ENCODE results near the gene HOXB6.

HOXB6 gene

DNA sequence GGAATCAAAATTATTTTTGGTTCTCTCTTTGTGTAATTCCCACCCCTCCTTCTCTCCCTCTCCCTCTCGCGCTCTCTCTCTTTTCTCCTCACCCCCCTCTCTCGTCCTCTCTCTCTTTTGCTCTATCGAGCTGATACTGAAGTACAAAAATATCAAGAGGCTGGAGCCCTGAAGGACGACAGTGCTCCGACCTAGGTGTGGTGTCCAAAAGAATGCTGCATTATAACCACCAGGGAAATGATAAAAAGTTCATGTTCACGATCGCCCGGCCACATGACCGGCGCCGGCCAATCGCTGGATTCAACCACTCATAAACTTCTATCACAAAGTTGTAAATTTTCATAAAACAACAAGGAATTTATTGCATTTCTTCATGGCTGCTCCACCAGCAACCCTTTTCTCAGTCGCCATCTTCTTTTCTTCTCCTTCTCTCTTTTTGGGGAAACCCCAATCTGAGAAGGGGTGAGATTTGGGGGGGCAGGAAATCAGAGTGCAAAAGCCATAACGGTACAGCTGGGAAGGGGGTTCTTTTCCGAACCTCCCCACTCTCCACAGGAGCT is at the start of gene HOXB6:
Gene HOXB6, minus strand, starts transcription at position 217 of the 560 bp plus-strand sequence. CDS start 6,836 bp downstream, outside the sequence.
- DNase-seq (ENCODE audit: low read depth, low spot score): no peak

DNA sequence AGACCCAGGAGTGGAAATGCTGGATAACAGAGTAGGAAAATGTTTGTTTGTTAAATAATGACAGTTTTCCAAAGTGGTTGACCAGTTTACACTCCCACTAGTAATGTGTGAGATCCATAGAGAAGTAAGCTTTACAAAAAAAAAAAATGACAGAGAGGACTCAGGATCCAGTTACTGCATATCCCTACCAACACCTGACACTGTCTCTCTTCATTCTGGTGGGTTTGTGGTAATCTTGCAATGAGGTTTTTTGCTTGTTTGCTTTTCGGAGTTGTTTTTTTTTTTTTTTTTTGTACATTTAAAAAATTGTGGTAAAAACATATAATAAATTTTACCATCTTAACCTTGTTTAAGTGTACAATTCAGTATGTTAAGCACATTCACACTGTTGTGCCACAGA is 45.0 kb upstream of the HOXB6 start:
- DNase-seq (ENCODE audit: low read depth, low spot score): no peak

DNA sequence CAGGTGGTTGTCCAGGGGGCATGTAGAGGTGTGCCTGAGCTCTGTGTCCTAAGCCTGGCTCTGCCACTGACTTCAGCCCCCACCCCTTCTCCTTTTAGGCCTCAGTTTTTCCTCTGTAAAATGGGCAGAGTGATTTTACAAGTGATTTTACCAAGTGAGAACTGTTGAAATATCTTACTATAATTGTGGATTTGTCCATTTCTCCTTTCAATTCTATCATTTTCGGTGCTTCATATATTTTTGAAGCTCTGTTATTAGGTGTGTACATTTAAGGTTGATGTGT is 43.1 kb upstream of the HOXB6 start:
- DNase-seq (ENCODE audit: low read depth, low spot score): no peak

DNA sequence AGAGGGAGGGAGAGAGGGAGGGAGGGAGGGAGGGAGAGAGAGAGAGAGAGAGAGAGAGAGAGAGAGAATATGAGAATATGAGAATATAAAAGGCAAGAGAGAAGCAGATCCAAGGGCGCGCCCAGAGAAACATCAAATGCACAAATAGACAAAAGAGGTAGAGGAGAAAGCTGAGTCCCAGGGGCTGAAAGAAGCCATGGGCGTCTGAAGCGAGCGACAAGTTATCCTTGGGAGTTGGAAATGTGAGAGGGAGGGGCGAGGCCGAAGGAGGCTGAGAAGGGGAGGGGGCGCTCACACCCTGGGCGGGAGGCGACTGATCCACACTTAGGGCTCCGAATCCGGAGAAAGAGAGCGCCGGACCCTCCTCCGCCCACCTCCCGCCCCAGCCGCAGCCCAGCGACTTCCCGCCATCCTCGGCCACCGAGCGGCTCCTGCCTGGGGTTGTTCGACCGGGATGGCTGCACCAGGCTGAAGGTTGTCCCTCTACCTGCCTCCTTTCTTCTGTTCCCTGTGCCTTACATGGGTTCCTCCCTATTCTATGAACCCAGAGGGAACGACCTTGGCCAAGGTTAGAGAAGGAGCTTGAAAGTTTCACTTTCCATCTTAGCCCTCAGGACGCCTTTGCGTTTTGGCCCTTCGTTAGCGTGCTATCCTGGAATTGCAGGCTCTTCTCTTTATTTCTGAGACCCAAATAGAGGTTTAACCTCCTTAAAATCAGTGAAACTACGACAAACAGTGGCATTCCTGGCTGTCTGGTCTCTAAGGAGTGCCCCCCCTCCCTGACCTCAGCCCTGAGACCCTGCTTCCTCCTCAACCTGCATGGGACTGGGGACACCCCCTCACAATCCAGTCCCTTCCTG is 42.5 kb upstream of the HOXB6 start:
- DNase-seq (ENCODE audit: low read depth, low spot score): no peak

DNA sequence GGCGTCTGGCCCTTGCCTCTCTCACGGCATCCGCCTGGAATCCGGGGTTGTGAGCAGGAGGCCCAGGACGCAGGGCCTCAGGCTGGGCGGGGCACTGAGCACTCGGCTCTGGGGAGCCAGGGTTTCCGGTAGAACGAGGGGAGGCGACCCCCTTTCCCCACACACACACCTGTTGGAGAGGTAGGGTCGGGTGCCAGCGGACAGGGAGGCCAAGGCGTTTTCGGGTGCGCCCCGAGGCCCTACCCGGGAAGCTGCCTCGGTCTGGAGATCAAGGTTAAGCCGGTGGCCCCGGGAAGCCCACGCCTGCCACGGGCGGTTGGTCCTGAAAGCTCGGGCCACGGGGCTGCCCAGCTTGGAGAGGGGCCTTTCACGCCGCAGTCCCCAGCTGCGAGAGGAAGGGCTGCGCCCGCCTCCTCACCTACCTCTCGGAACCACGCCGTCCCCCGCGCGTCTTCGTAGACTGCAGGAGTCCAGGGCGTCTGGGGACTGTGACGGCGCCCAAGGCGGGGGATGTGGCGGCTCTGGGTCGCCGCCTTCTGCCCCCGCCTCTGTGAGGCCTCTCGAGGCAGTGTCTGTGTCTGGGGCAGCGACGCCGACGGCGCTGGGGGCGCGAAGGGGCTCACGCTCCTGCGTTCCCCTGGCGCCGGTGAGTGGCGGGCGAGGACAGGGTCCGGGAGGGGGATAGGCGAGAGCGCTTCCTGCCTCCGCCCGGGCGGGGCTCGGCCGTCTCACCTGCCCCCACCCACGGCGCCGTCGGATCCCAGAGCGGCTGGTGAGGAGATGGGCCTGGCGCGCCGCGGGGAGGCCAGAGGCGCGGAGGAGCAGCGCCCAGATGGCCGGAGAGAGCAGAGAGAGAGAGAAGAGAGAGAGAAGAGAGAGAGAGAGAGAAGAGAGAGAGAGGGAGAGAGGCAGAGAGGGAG is 41.7 kb upstream of the HOXB6 start:
- no peak for DNase-seq (ENCODE audit: low read depth, low spot score)

DNA sequence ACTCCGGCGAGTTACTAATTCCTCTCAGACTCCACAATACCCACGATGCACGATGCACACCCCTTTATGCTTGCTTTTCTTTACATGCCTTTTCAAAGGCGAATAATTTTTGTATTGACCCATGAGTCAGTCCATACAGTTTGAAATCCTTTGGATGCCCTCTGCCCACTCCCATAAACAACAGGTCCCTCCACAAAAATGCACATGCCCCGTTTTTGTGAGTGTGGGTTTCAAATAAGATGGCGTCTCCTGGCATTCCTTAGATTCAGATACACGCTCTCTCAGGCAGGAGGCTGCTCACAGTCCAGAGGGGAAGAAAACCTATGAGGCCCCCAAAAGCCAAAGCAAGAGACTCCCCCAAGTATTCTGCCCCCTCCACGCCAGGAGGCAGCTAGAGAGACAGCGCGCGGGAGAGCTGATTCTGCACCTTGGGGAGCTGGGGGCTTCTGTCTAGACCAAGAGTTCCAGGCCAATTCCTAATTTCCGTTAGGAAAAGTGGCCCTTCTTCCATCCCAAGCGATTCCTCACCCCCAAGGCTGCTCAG is 40.9 kb upstream of the HOXB6 start:
- DNase-seq (ENCODE audit: low read depth, low spot score): no peak

DNA sequence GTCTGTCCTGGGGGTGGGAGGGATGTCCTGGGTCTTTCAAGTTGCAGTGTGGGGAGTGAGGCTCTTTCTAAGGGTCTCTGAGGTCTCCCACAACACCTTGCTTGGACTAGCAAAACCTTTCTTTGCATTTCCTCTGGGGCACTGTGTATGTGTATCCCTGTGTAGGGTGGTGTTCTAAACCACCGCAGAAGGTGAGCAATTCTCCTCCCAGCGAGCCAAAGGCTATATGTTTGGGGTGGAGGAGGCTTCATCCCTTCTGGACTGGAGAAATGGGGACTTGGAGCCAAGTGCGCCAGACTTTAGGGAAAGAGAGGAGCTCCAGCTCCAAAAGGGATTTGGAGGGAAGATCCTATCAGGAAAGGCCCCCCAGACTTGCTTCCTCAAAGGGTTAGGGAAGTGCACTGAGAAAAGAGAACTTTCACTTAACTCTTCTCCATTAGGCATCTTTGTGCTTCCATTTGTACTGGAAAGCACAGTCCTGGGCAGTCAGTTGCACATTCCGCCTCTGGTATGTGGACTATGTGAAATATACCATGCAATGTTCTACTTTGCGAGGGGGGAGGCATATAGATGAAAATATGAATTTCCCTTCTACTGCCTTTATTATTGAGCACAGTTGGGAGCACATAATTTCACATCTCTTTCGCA is 40.2 kb upstream of the HOXB6 start:
- no peak for DNase-seq (ENCODE audit: low read depth, low spot score)

DNA sequence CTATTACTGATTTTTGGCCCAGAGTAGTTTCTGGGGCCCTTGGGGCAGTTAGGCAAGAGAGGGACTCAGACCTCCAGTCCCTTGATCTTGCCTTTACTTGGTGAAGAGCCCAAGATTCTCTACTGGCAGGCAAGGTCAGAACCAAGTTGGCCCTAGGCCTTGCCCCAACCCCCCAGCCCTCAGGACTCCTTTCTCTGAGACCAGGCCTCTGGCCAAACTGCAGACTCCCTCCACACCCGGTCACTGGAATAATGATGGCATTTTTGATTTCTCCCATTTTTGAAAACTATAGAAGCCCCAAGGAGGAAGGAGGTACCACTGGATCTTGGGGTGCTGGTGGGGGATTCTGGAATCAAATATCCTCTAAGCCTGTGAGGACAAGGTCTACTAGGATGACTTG is 39.4 kb upstream of the HOXB6 start:
- no peak for DNase-seq (ENCODE audit: low read depth, low spot score)

DNA sequence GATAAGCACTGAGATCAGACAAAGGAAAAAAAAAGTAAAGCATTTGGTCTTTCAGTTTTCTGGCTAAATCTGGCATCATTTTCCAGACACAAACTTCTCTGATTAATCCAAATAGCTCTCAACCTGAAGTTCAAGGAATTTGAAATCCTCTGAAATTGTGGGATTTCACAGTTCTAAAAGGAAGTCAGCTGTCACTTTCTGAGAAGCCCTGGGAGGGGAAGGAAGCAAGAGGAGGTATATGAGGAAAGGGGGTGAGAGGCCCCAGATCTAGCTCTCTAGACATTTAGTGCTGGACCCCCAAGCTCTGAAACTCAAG is 38.9 kb upstream of the HOXB6 start:
- no peak for DNase-seq (ENCODE audit: low read depth, low spot score)

DNA sequence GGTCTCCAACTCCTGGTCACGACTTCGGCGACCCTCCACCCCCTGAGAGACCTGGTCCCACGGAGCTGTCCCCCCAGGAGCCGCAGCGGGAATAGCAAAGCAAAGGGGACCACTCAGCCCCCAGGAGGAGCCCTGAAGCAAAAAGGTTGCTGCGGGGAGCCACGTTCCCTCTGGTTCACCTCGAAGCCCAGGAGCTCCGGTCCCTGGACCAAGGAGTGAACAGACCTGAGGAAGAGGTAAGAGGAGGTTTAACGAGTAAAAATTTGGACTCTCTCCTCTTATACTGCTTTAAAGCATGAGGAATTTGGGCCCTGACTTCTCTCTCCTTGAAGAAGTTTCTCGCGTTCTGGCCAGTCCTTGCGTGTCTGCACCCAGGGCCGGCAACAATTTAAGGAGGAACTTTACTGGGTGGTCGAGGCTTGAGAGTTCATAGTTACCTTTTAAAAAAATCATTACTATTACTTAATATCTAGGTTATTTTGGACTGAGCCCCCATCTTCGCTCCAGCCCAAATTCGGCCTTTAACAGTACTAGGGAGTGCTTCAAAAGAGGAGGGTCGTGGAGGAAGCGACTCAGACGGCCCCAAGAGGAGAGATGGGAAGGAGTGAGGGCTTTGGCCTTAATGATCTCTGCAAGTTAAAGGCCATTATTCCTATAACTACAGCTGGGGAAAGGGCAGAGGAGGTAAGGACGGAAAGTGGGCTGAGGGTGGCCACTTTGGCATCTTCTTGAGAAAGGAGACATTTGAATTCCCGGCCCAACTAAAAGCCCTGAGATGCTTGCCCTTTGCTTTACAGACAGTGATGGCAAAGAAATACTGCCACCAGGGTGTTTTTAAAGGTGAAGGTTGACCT is 38.3 kb upstream of the HOXB6 start:
- DNase-seq (ENCODE audit: low read depth, low spot score): no peak

DNA sequence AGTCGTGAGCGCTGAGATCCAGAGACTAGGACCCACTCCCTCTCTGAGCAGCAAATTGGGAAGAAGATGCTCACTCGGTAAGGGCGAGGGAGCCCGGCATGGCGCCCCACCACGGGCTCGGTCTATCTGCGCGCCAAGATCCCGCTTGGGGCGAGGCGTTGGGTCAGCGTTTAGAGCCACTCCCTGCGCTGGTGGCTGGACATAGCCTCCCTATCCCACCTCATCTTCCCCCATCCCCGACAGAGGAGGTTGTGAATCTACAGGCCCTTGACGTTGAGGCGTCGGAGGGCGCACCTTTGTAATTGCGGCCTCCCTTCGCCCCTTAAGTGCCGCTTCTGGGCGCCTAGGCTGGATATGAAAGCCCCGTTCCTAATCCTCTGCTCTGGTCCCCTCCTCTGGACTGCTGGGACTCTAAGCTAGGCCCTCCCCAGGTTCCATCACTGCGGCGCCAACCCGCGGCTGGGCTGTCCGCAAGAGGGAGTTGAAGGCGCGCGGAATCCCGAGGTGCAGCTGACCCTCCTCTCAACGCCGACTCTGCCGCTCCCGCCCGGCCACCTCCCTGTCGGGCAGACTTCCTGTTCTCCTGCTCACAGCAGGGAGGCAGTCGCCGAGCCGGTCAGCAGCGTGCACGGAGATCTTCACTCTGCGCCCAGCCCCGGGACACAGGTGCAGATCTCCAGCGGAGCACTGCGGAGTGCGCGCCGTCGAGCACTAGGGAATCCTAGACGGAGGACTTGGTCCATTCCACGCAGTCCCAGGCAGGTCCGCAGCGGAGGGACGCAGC is 37.5 kb upstream of the HOXB6 start:
- no peak for DNase-seq (ENCODE audit: low read depth, low spot score)

DNA sequence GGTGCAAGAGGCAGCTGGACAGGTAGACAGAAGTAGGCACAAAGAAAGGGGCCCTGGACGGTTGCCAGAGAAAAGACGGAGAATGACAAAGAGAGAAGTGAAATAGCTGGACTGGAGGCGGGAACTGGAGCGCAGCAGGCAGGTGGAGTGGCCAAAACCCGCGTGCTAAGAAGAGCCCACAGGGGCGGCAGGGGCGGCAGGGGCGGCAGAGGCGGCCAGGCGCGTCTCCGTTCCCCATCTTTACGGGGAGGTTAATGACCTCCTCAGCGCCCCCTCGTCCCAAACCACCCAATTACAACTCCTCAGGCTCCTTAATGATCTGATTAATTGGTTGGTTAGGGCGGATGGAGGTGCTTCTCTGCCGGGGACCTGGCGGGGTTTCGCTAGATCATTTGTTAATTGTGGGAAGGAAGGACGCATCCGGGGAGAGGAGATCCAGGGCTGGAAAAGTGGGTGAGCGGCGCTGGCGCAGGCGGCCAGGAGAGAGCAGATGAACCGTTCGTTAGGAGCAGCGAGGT is 36.8 kb upstream of the HOXB6 start:
- no peak for DNase-seq (ENCODE audit: low read depth, low spot score)

DNA sequence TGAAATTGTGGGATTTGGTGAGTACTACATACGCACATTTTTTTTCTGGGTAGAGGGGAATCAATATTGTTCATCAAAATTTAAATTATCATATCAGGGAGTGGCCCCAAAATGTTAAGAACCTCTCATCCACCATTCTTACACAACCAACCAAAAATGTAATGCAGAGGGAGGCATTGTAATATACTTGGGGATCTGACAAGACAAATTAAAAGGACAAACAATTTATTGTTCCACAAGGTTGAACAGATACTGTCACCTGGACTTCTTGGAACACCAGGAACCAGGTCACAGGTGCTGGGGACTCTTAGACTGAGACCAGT is 36.0 kb upstream of the HOXB6 start:
- DNase-seq (ENCODE audit: low read depth, low spot score): no peak

DNA sequence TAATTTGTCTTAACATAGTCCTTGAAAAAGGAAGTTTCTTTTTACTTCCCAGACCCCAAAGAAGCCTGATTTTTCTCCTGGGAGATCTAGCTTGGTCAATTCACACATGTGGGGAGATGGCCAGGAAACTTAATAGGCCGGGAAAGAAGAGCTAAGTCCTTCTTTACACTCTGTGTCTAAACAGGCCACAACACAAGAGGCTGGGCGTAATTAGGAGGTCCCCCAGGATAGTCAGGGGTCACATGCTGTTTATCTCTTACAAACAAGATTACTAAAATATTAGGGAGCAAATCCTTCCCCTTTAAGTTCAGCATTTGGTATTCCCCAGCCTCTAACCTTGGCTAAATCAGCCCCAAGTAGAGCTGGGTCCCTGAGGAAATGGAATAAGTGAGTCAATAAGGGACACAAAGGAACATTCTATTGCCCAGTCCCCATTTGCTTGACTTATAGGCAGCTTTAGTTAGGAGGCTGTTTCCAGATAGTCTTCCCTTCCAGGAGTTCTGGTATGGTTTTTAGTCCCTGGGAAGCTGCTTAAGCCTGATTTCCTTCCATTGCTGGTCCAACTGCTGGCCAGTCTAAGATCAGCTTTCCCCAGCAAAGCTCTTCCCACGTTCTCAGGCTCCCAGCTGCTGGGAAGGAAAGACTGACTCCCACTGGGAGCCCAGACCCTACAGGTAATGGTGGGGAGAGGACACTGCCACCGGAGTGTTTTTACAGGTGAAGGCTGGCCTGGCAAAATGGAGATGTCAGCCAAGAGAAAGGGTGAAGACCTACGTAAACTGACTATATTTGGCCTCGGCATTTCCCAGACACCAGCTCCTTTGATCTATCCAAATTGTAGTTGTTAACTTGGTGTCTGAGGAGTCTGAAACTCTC is 35.4 kb upstream of the HOXB6 start:
- no peak for DNase-seq (ENCODE audit: low read depth, low spot score)

DNA sequence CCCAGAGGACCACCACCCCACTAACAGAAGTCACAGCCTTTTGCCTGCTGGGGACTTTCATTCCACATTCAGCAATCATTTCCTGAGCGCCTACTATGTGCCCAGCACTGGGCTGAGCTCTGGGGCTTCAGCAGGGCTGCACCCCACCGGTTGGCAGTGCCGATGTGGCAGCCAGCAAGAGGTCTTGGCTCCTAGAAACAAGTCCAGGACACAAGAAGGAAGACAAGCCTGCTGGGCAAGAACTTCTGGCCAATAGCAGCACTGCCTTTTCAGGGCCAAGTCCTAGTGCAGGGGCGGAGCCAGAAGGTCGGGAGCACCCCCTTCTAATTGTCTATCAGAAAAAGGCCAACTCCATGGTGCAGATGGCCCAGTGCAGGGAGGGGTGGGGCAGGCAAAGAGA is 34.4 kb upstream of the HOXB6 start:
- no peak for DNase-seq (ENCODE audit: low read depth, low spot score)

DNA sequence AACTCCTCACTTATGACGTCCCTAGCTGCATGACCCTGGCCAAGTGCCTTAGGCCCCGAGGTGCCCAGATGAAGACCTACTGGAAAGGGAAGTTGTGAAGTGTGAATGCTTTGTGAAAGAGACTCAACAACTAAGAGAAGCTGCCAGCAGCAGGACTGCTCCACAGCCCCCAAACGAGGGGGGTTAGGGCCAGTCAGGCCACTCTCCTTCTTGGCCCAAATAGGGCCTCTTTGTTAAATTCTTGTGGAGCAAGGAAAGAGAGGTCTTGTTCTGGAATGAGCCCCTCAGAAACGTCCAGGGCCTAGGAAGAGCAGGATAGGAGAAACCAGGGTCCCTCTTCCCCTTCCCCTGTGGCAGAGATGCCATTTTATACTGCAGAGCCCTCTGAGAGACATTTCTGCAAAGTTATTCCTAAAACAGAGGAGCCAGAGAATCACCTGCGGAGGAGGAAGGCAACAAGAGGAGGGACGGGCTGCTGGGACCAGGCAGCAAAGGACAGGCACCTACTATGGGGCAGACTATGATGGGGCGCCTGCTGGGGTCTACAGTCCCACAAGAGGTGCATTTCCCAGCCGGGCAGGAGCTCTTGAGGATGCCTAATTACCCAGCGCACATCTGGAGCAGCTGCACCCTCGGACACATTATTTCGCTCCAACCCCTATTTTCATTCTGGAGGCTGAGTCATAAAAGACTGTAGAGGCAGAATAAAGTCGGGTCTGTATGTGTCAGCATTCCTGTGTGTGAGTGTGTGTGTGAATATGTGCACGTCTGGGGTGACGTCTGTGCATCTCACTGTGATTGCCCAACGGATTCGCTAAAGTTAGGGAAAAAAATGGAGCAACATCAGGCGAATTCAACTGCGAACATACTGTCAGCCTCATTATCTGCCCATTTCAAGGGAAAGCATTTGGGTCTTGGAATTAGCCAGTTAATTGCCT is 32.8 kb upstream of the HOXB6 start:
- no peak for DNase-seq (ENCODE audit: low read depth, low spot score)

DNA sequence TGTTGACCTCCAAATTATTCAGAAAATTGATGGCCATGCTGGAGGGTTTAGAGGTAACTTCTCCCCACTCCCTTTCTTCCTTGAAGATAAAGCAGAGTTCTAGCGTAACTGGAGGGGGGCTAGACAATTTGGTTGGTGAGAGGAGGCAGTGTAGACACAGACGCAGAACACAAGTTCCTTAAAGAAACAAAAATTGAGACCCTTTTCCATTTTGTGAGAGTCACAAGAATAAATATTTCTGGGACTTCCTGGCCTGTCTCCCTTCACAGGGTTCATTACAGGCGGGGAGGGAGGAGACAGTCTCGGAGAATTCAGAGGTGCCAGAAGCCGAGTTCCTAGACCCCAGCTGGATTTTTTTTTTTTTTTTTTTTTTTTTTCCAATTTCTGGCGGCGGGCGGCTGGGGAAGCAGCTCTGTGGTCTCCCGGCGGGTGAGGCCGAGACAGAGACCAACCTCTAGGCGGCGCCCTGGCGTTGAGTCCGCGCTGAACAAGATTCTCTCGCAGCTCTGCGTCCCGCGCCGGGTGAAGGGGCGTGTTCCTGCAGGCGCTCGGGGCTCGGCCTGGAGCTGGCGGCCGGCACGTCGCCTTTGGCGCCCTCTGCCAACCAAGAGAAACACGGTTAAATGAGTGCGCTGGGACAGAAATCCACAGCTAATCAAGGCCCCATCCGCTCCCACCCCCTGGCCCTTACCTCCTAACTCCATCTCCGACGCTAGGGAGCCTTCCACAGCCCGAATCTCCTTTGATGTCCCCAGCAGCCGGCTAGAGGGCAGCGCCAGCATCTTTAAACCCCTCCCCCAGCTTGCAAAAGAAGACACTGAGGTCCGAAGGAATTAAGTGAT is 31.6 kb upstream of the HOXB6 start:
- DNase-seq (ENCODE audit: low read depth, low spot score): peak; percentile 32
